GM23248 (cell line): ENCODE results near the gene GNAQ.

Experiments
- EZH2 ChIP-seq: fragments of 200-600 bp; sonication (generic); IDR thresholded peaks from 2 replicates; pipeline ENCODE4 v1.6.1; 2018; ENCODE audit warnings: antibody characterized with exemption, mild to moderate bottlenecking; ENCODE audit not compliant: insufficient read depth, poor library complexity, severe bottlenecking
- EZH2phosphoT487 ChIP-seq: fragments of 200-600 bp; sonication (generic); IDR thresholded peaks from 2 replicates; pipeline ENCODE4 v1.6.1; 2018; ENCODE audit warnings: antibody characterized with exemption, moderate library complexity, mild to moderate bottlenecking, low read depth; ENCODE audit not compliant: insufficient read depth

- TF ChIP-seq EZH2phosphoT487: no peak
- TF ChIP-seq EZH2: no peak
These were observed 280.6 kb downstream of the GNAQ start for GRCh38 chr9:77750981-77751340.
